GM12801 (cell line): Measurements from ENCODE around the gene RIMS4.

Experiments
- CTCF ChIP-seq: IDR thresholded peaks from one replicate; pipeline ENCODE4 v1.5.1; 2011; ENCODE audit warnings: control low read depth; ENCODE audit not compliant: insufficient read length; ENCODE audit errors: extremely low read depth

RIMS4 gene

GRCh38 chr20:44781791-44782190 is 28.6 kb downstream of the RIMS4 start:
- no peak for TF ChIP-seq CTCF

GRCh38 chr20:44781118-44781517 is 29.2 kb downstream of the RIMS4 start:
- TF ChIP-seq CTCF: no peak

- no peak for TF ChIP-seq CTCF
Observed at GRCh38 chr20:44780226-44780625, 30.1 kb downstream of the RIMS4 start.

- TF ChIP-seq CTCF: no peak
Observed at GRCh38 chr20:44776980-44777379, 33.4 kb downstream of the RIMS4 start.

GRCh38 chr20:44773070-44773829 is 37.1 kb downstream of the RIMS4 start:
- TF ChIP-seq CTCF: no peak

GRCh38 chr20:44772636-44773035 is 37.7 kb downstream of the RIMS4 start:
- no peak for TF ChIP-seq CTCF

GRCh38 chr20:44771172-44771535 is 39.2 kb downstream of the RIMS4 start:
- TF ChIP-seq CTCF: no peak
